ENCODE measurements around the gene PRCC.
A peak's percentile ranks its signal among the peaks of the same experiment; 100 is the strongest.

DNA sequence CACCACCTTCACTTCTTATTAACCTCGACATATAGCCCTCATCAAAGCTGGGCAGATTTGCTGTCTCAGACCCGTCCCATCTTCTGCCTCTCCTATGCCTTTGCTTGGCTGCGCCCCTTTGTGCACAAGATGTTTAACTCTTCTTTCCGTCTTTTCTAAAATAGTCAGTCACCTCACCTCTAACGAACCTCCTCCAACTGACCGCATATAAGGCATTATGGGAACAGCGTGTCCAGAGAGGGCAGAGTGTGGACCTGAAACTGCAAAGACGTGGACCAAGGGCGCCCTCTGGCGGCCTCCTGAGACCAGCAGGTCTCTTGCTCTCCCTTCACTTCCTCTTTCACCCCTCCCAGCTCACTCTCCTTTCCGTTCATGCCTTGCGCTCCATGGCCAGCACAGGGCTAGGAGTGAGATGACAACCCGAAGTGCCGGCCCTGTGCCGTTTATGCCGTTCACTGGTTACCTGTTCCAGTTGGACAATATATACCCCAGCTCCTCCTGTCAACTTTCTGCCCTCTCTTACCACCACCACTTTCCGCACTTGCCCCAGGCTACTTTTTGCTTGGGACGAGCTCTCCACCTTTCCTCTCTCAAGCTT, 41.6 kb upstream of the PRCC start:
- TF ChIP-seq, protein P1, sequence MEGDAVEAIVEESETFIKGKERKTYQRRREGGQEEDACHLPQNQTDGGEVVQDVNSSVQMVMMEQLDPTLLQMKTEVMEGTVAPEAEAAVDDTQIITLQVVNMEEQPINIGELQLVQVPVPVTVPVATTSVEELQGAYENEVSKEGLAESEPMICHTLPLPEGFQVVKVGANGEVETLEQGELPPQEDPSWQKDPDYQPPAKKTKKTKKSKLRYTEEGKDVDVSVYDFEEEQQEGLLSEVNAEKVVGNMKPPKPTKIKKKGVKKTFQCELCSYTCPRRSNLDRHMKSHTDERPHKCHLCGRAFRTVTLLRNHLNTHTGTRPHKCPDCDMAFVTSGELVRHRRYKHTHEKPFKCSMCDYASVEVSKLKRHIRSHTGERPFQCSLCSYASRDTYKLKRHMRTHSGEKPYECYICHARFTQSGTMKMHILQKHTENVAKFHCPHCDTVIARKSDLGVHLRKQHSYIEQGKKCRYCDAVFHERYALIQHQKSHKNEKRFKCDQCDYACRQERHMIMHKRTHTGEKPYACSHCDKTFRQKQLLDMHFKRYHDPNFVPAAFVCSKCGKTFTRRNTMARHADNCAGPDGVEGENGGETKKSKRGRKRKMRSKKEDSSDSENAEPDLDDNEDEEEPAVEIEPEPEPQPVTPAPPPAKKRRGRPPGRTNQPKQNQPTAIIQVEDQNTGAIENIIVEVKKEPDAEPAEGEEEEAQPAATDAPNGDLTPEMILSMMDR (conservative IDR thresholded peaks at IDR 0.05; ENCODE audit: low read depth, low read length) = peak; percentile 96
- no peak for TF ChIP-seq EZH2 (IDR thresholded peaks at IDR 0.05; ENCODE audit: borderline replicate concordance, low read depth, low read length, poor library complexity, severe bottlenecking)
